ENCODE measurements around the gene KCNIP3. TPM values are rescaled to one million over a fixed set of nuclear protein-coding genes. Genes with fewer than 3 reads are reported as not detected.

The KCNIP3 gene
- total RNA-seq, 3 donors from 2014 or later (not counting 1 experiment from before 2014, with no cell fraction given): 0.52 to 1.4 TPM; not detected in 1

DNA sequence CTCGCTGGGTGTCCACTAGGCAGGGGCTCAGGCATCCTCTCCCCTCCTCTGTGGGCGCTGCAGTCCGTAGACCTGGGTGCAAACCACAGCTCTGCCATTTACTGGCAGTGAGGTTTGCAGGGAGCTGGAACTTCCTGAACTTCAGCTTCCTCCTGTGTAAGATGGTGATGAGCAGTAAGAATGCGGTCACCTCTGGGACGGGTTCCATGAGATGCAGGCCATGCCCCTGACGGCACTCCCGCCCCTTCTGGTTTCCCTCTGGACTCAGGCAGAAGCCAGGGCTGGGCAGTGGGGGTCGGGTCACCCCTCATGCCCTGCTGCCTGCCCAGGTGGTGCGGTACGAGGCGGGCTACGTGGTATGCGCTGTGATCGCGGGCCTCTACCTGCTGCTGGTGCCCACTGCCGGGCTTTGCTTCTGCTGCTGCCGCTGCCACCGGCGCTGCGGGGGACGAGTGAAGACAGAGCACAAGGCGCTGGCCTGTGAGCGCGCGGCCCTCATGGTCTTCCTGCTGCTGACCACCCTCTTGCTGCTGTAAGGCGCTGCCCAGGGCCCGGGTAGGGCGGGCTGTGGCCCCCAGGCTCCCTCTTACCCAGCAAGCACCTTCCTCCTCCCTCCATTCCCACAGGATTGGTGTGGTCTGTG is 21.4 kb upstream of the KCNIP3 start:
- TF ChIP-seq, protein P1, sequence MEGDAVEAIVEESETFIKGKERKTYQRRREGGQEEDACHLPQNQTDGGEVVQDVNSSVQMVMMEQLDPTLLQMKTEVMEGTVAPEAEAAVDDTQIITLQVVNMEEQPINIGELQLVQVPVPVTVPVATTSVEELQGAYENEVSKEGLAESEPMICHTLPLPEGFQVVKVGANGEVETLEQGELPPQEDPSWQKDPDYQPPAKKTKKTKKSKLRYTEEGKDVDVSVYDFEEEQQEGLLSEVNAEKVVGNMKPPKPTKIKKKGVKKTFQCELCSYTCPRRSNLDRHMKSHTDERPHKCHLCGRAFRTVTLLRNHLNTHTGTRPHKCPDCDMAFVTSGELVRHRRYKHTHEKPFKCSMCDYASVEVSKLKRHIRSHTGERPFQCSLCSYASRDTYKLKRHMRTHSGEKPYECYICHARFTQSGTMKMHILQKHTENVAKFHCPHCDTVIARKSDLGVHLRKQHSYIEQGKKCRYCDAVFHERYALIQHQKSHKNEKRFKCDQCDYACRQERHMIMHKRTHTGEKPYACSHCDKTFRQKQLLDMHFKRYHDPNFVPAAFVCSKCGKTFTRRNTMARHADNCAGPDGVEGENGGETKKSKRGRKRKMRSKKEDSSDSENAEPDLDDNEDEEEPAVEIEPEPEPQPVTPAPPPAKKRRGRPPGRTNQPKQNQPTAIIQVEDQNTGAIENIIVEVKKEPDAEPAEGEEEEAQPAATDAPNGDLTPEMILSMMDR (IDR thresholded peaks at IDR 0.05): no peak
- no peaks in the 10 kb centered on the region for H3K27me3 Mint-ChIP-seq (ENCODE audit: low read depth in 2 of 2)
- H3K9me3 Mint-ChIP-seq: no peaks in the 10 kb centered on the region
- Histone ChIP-seq H3K27me3 (ENCODE audit: control insufficient read depth, insufficient read depth, low read length) (no peaks in the 10 kb centered on the region), H3K9me3 (ENCODE audit: control insufficient read depth, insufficient read depth, low read length) (no peaks in the 10 kb centered on the region), H3K27ac (ENCODE audit: low read length) (no peak overlapping the region), H3K4me3 (ENCODE audit: low read length) (no peak overlapping the region), H3K36me3 (ENCODE audit: control insufficient read depth, insufficient read depth, low read length) (no peaks in the 10 kb centered on the region), H3K4me1 (ENCODE audit: control insufficient read depth, insufficient read depth, low read length) (no peaks in the 10 kb centered on the region)
- no peak overlapping the region for H3K4me3 Mint-ChIP-seq
- ATAC-seq: no peak
- intact Hi-C loops (cut with micrococcal nuclease): no loop called here
- no peak overlapping the region for H3K27ac Mint-ChIP-seq
- 85% methylated on average over 28 of the region's 28 CpGs for WGBS (ENCODE audit: insufficient coverage)
- no peaks in the 10 kb centered on the region for H3K36me3 Mint-ChIP-seq
- H3K4me1 Mint-ChIP-seq: no peaks in the 10 kb centered on the region
- no peak for DNase-seq

DNA sequence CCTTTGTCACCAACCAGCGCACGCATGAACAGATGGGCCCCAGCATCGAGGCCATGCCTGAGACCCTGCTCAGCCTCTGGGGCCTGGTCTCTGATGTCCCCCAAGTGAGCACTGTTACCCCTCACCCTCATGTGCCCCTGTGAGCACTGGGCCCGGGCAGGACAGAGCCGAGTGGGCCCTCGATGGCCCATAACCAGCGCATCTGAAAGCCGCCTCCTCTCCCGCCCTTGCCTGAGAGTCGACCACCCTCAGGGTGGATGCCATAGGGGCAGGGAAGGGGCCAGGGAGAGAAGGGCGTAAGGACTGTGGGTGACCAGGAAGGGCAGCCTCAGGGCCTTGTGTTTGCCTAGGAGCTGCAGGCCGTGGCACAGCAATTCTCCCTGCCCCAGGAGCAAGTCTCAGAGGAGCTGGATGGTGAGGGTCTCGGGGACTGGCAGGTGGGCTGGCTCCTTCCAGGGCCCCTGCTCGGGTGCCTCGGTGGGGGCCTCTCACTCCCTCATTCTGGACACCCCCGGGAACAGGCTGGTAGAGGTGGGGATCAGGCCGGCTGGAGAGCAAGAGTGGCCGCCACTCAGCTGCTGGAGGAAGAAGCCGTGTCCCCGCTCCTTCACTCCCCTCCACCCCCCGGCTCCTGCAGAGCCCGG is 20.8 kb upstream of the KCNIP3 start:
- no peaks in the 10 kb centered on the region for H3K4me1 Mint-ChIP-seq
- no peak overlapping the region for H3K27ac Mint-ChIP-seq
- no peaks in the 10 kb centered on the region for H3K27me3 ChIP-seq (ENCODE audit: control insufficient read depth, insufficient read depth, low read length)
- intact Hi-C loops (cut with micrococcal nuclease): no loop called here
- no peaks in the 10 kb centered on the region for H3K4me1 ChIP-seq (ENCODE audit: control insufficient read depth, insufficient read depth, low read length)
- 89% methylated on average over 17 of the region's 22 CpGs for WGBS (ENCODE audit: insufficient coverage)
- H3K36me3 Mint-ChIP-seq: no peaks in the 10 kb centered on the region
- H3K27ac ChIP-seq (ENCODE audit: low read length): no peak overlapping the region
- ATAC-seq (no peak), DNase-seq (no peak)
- no peaks in the 10 kb centered on the region for H3K9me3 ChIP-seq (ENCODE audit: control insufficient read depth, insufficient read depth, low read length)
- H3K36me3 ChIP-seq (ENCODE audit: control insufficient read depth, insufficient read depth, low read length): no peaks in the 10 kb centered on the region
- H3K4me3 ChIP-seq (ENCODE audit: low read length): no peak overlapping the region
- TF ChIP-seq, protein P1 (IDR thresholded peaks at IDR 0.05): no peak
- no peaks in the 10 kb centered on the region for H3K9me3 Mint-ChIP-seq
- no peak overlapping the region for H3K4me3 Mint-ChIP-seq
- H3K27me3 Mint-ChIP-seq (ENCODE audit: low read depth in 2 of 2): no peaks in the 10 kb centered on the region

DNA sequence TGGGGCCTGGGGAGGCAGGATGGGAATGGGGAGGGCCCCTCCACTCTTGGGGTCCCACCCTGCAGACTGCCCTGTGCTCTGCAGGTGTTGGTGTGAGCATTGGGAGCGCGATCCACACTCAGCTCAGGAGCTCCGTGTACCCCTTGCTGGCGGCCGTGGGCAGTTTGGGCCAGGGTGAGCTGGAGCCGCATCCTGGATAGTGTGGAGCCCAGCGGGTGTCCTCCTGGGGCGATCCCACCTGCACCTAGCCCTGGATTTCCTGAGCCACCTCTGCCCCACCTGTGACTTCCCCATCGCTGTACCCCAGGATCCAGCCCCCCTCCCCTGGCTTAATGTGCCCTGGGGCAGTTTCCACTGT is 20.3 kb upstream of the KCNIP3 start:
- TF ChIP-seq, protein P1 (IDR thresholded peaks at IDR 0.05): no peak
- H3K27ac ChIP-seq (ENCODE audit: low read length): no peak overlapping the region

More for the DNA sequence above, 20.3 kb upstream of the KCNIP3 start:
- no peaks in the 10 kb centered on the region for H3K9me3 ChIP-seq (ENCODE audit: control insufficient read depth, insufficient read depth, low read length)
- Mint-ChIP-seq H3K9me3 (no peaks in the 10 kb centered on the region), H3K4me1 (no peaks in the 10 kb centered on the region), H3K4me3 (no peak overlapping the region), H3K36me3 (no peaks in the 10 kb centered on the region), H3K27me3 (ENCODE audit: low read depth in 2 of 2) (no peaks in the 10 kb centered on the region), H3K27ac (no peak overlapping the region)
- H3K4me1 ChIP-seq (ENCODE audit: control insufficient read depth, insufficient read depth, low read length): no peaks in the 10 kb centered on the region
- 94% methylated on average over 8 of the region's 9 CpGs for WGBS (ENCODE audit: insufficient coverage)
- DNase-seq: no peak
- no peak overlapping the region for H3K4me3 ChIP-seq (ENCODE audit: low read length)
- H3K27me3 ChIP-seq (ENCODE audit: control insufficient read depth, insufficient read depth, low read length): no peaks in the 10 kb centered on the region
- H3K36me3 ChIP-seq (ENCODE audit: control insufficient read depth, insufficient read depth, low read length): no peaks in the 10 kb centered on the region
- intact Hi-C loops (cut with micrococcal nuclease): no loop called here
- ATAC-seq: no peak

Data from natural killer cell (primary cell).